ENCODE results near the gene DUT.

- TF ChIP-seq YY1 (IDR thresholded peaks at IDR 0.05; ENCODE audit: insufficient read depth, insufficient read length) (no peak), ZNF274 (IDR thresholded peaks at IDR 0.05; ENCODE audit: low read depth, low read length) (no peak)
Observed at GRCh38 chr15:48383031-48383430, 51.8 kb downstream of the DUT start.

Measured in NT2/D1 (cell line).